GM06990 (cell line): Measurements from ENCODE around the gene FGD3.

Experiments
- DNase-seq: peaks from one replicate; pipeline ENCODE4 v3.0.0-alpha.2; 2011; ENCODE audit not compliant: insufficient read length; ENCODE audit errors: extremely low read depth
- H3K27me3 ChIP-seq: replicated peaks from 2 replicates; pipeline ENCODE4 v1.6.0; 2011; ENCODE audit warnings: low read length; ENCODE audit not compliant: control insufficient read depth, insufficient read depth
- H3K36me3 ChIP-seq: 2 replicates; pipeline ENCODE4 v1.5.1; 2011; ENCODE audit warnings: low read length; ENCODE audit not compliant: control insufficient read depth, insufficient read depth
- H3K4me3 ChIP-seq: replicated peaks from 2 replicates; pipeline ENCODE4 v1.5.1; 2011; ENCODE audit warnings: low read depth, mild to moderate bottlenecking, control low read depth, low read length
- CTCF ChIP-seq: IDR thresholded peaks from 2 replicates; pipeline ENCODE4 v1.5.1; 2011; ENCODE audit warnings: low read length, control low read depth, mild to moderate bottlenecking, inconsistent platforms; ENCODE audit not compliant: insufficient read depth, poor library complexity, severe bottlenecking

FGD3 gene

DNA sequence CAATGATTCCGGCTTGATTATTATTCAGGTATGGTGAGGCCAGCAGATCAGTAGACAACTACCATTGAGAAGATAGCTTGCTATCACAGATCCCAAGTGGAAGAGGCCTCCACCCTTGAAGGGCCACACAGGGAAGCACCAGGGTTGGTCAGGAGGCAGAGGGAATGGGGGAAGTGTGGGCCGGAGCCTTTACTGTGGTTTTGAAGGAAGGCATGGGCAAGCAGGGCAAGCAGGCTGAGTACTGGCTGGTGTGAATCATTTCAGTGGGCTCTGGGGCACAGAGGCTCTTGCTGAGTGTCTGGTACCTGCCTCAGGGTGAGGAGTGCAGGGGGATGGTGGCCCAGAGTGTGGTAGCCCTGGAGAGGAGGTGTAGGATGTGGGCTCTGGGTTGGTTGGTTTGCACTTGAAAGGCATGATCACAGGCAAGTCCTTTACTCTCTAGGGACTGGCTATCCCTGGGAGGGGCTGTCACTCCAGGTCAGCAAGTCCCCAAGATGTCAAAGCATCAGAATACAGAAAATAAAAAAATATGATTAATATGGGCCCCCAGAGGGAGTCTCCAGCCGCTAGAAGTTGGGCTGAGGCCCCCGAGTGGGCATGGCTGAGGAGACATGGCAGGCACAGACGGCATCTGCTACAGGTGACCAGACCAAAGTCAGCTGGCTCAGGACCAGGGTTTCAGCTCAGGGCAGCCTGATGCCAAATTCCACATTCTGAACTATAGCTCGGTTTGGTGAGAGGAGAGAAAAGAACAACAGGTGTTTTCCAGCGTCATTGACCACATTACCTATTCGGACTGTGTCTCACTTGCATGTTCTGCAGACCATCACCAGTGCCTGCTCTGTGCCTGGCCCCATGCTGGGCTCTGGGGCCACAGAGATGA is 101.5 kb downstream of the FGD3 start:
- no peak for TF ChIP-seq CTCF
- H3K27me3 ChIP-seq = no peaks in the 10 kb centered on the region; the same call in 1 of the 2 replicates
- no peaks in the 10 kb centered on the region for H3K36me3 ChIP-seq
- DNase-seq = no peak
- H3K4me3 ChIP-seq = no peak overlapping the region

GRCh38 chr9:93049491-93049890 is 102.2 kb downstream of the FGD3 start:
- DNase-seq = no peak
- no peak for TF ChIP-seq CTCF
- Histone ChIP-seq H3K36me3 (no peaks in the 10 kb centered on the region), H3K27me3 (no peaks in the 10 kb centered on the region; the same call in 1 of the 2 replicates), H3K4me3 (no peak overlapping the region)

- Histone ChIP-seq H3K36me3 (no peaks in the 10 kb centered on the region), H3K27me3 (no peaks in the 10 kb centered on the region; the same call in 1 of the 2 replicates), H3K4me3 (no peak overlapping the region)
- no peak for DNase-seq
- TF ChIP-seq CTCF = no peak
These were observed 102.9 kb downstream of the FGD3 start for GRCh38 chr9:93050231-93050630.

- no peak for TF ChIP-seq CTCF
- DNase-seq = no peak
- Histone ChIP-seq H3K27me3 (no peaks in the 10 kb centered on the region; the same call in 1 of the 2 replicates), H3K36me3 (no peaks in the 10 kb centered on the region), H3K4me3 (no peak overlapping the region)
These were observed 104.4 kb downstream of the FGD3 start for GRCh38 chr9:93051680-93052089.

- H3K36me3 ChIP-seq = no peaks in the 10 kb centered on the region
- H3K27me3 ChIP-seq = no peaks in the 10 kb centered on the region; the same call in 1 of the 2 replicates
- H3K4me3 ChIP-seq = no peak overlapping the region
- no peak for TF ChIP-seq CTCF
- no peak for DNase-seq
These were observed 105.6 kb downstream of the FGD3 start for GRCh38 chr9:93052791-93053540.
